Epithelial cell of prostate (primary cell): ENCODE measurements around the gene RAB43.
"Not testable (repeated sequence)": the region's sequence is repeated elsewhere in the genome, so short reads cannot be mapped to it uniquely, and the experiment has no call there.

Experiments used
- DNase-seq: peaks from one replicate; pipeline ENCODE4 v3.0.0-alpha.2; 2011; ENCODE audit warnings: low read depth, low spot score
- H3K27ac ChIP-seq: fragments of 450-650 bp; 2 replicates; pipeline ENCODE4 v1.5.1; 2017; ENCODE audit warnings: mild to moderate bottlenecking

Gene RAB43

GRCh38 chr3:129123314-129124060 lies 1.9 kb upstream of the RAB43 start:
- peak overlapping the region; percentile 89 for H3K27ac ChIP-seq
- peak; percentile 12 for DNase-seq

GRCh38 chr3:129122412-129123011 lies 908 bp upstream of the RAB43 start:
- no peak for DNase-seq
- H3K27ac ChIP-seq = peak overlapping the region; percentile 89

GRCh38 chr3:129121016-129121791 lies 400 bp downstream of the RAB43 start:
- DNase-seq = no peak
- peak overlapping the region; percentile 89 for H3K27ac ChIP-seq

GRCh38 chr3:129120254-129121004 lies 1.2 kb downstream of the RAB43 start:
- peak overlapping the region; percentile 89 for H3K27ac ChIP-seq
- DNase-seq = peak; percentile 78

GRCh38 chr3:129119365-129120100 lies 2.1 kb downstream of the RAB43 start:
- peak overlapping the region; percentile 89 for H3K27ac ChIP-seq

GRCh38 chr3:129118745-129119144 lies 2.9 kb downstream of the RAB43 start:
- no peak overlapping the region for H3K27ac ChIP-seq
- no peak for DNase-seq

More at GRCh38 chr3:129119365-129120100, 2.1 kb downstream of the RAB43 start:
- DNase-seq = no peak

- DNase-seq = no peak
- no peak overlapping the region for H3K27ac ChIP-seq
Measured at GRCh38 chr3:129117134-129117533, 4.5 kb downstream of the RAB43 start.

- peak overlapping the region; percentile 36 for H3K27ac ChIP-seq
- no peak for DNase-seq
Measured at GRCh38 chr3:129116482-129116946, 5.1 kb downstream of the RAB43 start.

GRCh38 chr3:129114455-129114854 lies 7.1 kb downstream of the RAB43 start:
- no peak for DNase-seq
- no peak overlapping the region for H3K27ac ChIP-seq

GRCh38 chr3:129112308-129113052 lies 9.1 kb downstream of the RAB43 start:
- peak overlapping the region; percentile 50 for H3K27ac ChIP-seq
- DNase-seq = no peak

- H3K27ac ChIP-seq, DNase-seq: not testable (repeated sequence)
Measured at GRCh38 chr3:129111076-129111780, 10.4 kb downstream of the RAB43 start.

GRCh38 chr3:129107793-129108192 lies 13.8 kb downstream of the RAB43 start:
- no peak for DNase-seq
- no peak overlapping the region for H3K27ac ChIP-seq

GRCh38 chr3:129106866-129107565 lies 14.6 kb downstream of the RAB43 start:
- no peak overlapping the region for H3K27ac ChIP-seq
- DNase-seq = no peak

GRCh38 chr3:129106320-129106719 lies 15.3 kb downstream of the RAB43 start:
- no peak overlapping the region for H3K27ac ChIP-seq

GRCh38 chr3:129105862-129106261 lies 15.7 kb downstream of the RAB43 start:
- H3K27ac ChIP-seq = no peak overlapping the region
- DNase-seq = no peak

More at GRCh38 chr3:129106320-129106719, 15.3 kb downstream of the RAB43 start:
- DNase-seq = no peak

- no peak for DNase-seq
- no peak overlapping the region for H3K27ac ChIP-seq
Measured at GRCh38 chr3:129104498-129105079, 17.0 kb downstream of the RAB43 start.

GRCh38 chr3:129104051-129104450 lies 17.6 kb downstream of the RAB43 start:
- no peak overlapping the region for H3K27ac ChIP-seq
- no peak for DNase-seq
